ENCODE measurements around the gene COMT.
A peak's percentile ranks its signal among the peaks of the same experiment; 100 is the strongest.
"Not testable (repeated sequence)": the region's sequence is repeated elsewhere in the genome, so short reads cannot be mapped to it uniquely, and the experiment has no call there.

The COMT gene

GRCh38 chr22:19905347-19906276 is 36.0 kb upstream of the COMT start:
- peaks cover 10% of the 10 kb centered on the region for H3K4me1 ChIP-seq (ENCODE audit: insufficient read depth, low read length)
- H3K79me2 ChIP-seq (ENCODE audit: insufficient read depth, low read length): no peaks in the 10 kb centered on the region
- ATAC-seq (ENCODE audit: insufficient read depth, low read depth) (no peak), DNase-seq (no peak)
- H3K4me3 ChIP-seq (ENCODE audit: low read depth in 1 of 2, low read length in 2 of 2): no peak overlapping the region
- H4K20me1 ChIP-seq (ENCODE audit: insufficient read depth, low read length): no peaks in the 10 kb centered on the region
- H3K27me3 ChIP-seq (ENCODE audit: insufficient read depth, low read length, poor library complexity): no peaks in the 10 kb centered on the region
- H3K36me3 ChIP-seq (ENCODE audit: insufficient read depth, low read length): no peaks in the 10 kb centered on the region
- H3K4me2 ChIP-seq (ENCODE audit: insufficient read depth, low read length): no peak overlapping the region
- no peaks in the 10 kb centered on the region for H3K9me3 ChIP-seq (ENCODE audit: insufficient read depth, low read length, severe bottlenecking)
- TF ChIP-seq EZH2 (IDR thresholded peaks at IDR 0.05; ENCODE audit: borderline replicate concordance, low read depth, low read length, severe bottlenecking): no peak
- TF ChIP-seq, protein P1, sequence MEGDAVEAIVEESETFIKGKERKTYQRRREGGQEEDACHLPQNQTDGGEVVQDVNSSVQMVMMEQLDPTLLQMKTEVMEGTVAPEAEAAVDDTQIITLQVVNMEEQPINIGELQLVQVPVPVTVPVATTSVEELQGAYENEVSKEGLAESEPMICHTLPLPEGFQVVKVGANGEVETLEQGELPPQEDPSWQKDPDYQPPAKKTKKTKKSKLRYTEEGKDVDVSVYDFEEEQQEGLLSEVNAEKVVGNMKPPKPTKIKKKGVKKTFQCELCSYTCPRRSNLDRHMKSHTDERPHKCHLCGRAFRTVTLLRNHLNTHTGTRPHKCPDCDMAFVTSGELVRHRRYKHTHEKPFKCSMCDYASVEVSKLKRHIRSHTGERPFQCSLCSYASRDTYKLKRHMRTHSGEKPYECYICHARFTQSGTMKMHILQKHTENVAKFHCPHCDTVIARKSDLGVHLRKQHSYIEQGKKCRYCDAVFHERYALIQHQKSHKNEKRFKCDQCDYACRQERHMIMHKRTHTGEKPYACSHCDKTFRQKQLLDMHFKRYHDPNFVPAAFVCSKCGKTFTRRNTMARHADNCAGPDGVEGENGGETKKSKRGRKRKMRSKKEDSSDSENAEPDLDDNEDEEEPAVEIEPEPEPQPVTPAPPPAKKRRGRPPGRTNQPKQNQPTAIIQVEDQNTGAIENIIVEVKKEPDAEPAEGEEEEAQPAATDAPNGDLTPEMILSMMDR (IDR thresholded peaks at IDR 0.05; ENCODE audit: borderline replicate concordance, extremely low read depth, low read length, poor library complexity, severe bottlenecking): no peak
- no peak overlapping the region for H2AFZ ChIP-seq (ENCODE audit: low read depth, low read length)
- peak overlapping the region; percentile 51 for H3K27ac ChIP-seq (ENCODE audit: low read length)
- no peak overlapping the region for H3K9ac ChIP-seq (ENCODE audit: low read depth, low read length)

DNA sequence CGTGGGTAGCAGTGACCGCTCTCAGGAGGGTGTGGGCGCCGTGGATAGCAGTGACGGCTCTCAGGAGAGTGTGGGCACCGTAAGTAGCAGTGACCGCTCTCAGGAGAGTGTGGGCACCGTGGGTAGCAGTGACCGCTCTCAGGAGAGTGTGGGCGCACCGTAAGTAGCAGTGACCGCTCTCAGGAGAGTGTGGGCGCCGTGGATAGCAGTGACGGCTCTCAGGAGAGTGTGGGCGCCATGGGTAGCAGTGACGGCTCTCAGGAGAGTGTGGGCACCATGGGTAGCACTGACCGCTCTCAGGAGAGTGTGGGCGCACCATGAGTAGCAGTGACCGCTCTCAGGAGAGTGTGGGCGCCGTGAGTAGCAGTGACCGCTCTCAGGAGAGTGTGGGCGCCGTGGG is 34.7 kb upstream of the COMT start:
- H3K27ac ChIP-seq (ENCODE audit: low read length); DNase-seq; H3K9me3 ChIP-seq (ENCODE audit: insufficient read depth, low read length, severe bottlenecking); ATAC-seq (ENCODE audit: insufficient read depth, low read depth); H3K4me3 ChIP-seq (ENCODE audit: low read depth in 1 of 2, low read length in 2 of 2); H2AFZ ChIP-seq (ENCODE audit: low read depth, low read length); H3K36me3 ChIP-seq (ENCODE audit: insufficient read depth, low read length); H3K9ac ChIP-seq (ENCODE audit: low read depth, low read length); H3K4me1 ChIP-seq (ENCODE audit: insufficient read depth, low read length); H4K20me1 ChIP-seq (ENCODE audit: insufficient read depth, low read length); H3K27me3 ChIP-seq (ENCODE audit: insufficient read depth, low read length, poor library complexity); H3K79me2 ChIP-seq (ENCODE audit: insufficient read depth, low read length); H3K4me2 ChIP-seq (ENCODE audit: insufficient read depth, low read length): not testable (repeated sequence)

GRCh38 chr22:19907902-19908301 is 33.7 kb upstream of the COMT start:
- not testable (repeated sequence) for H2AFZ ChIP-seq (ENCODE audit: low read depth, low read length); ATAC-seq (ENCODE audit: insufficient read depth, low read depth); H3K9ac ChIP-seq (ENCODE audit: low read depth, low read length); H3K9me3 ChIP-seq (ENCODE audit: insufficient read depth, low read length, severe bottlenecking); H4K20me1 ChIP-seq (ENCODE audit: insufficient read depth, low read length); H3K36me3 ChIP-seq (ENCODE audit: insufficient read depth, low read length); H3K27me3 ChIP-seq (ENCODE audit: insufficient read depth, low read length, poor library complexity); H3K4me1 ChIP-seq (ENCODE audit: insufficient read depth, low read length); H3K4me2 ChIP-seq (ENCODE audit: insufficient read depth, low read length); H3K4me3 ChIP-seq (ENCODE audit: low read depth in 1 of 2, low read length in 2 of 2); H3K79me2 ChIP-seq (ENCODE audit: insufficient read depth, low read length); DNase-seq
- peak overlapping the region; percentile 4; the same call in 1 of the 2 replicates for H3K27ac ChIP-seq (ENCODE audit: low read length)

DNA sequence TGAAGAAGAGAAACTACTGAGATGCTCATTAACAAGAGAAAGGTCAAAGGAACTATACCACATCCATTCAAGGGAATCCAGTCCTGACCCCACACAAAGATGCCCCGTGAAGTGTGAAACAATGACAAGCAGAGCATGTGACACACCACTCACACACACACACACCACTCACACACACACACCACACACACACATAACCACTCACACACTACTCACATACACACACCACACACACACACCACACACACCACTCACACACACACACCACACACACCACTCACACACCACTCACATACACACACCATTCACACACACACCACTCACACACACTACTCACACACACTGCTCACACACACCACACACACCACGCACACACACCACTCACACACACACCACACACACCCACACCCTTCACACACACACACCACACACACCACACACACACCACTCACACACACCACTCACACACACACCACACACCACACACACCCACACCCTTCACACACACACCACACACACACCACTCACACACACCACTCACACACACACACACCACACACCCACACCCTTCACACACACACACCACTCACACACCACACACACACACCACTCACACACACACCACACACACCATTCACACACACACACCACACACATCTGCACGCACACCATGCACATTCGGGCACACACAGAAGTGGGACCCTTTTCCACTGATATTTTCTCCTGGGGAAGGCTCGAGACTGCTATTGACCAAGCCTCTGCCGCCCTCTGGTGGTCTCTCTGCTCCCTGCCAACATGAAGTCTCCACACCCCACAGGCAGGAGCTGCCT is 32.0 kb upstream of the COMT start:
- Histone ChIP-seq H3K27me3 (ENCODE audit: insufficient read depth, low read length, poor library complexity) (no peaks in the 10 kb centered on the region), H3K4me1 (ENCODE audit: insufficient read depth, low read length) (peaks cover 10% of the 10 kb centered on the region), H3K4me3 (ENCODE audit: low read depth in 1 of 2, low read length in 2 of 2) (no peak overlapping the region), H3K27ac (ENCODE audit: low read length) (peak overlapping the region; percentile 72), H3K36me3 (ENCODE audit: insufficient read depth, low read length) (peaks cover 15% of the 10 kb centered on the region), H3K9ac (ENCODE audit: low read depth, low read length) (0 out of 2 replicates have a peak overlapping the region, but pooled peaks have one; percentile 3), H3K79me2 (ENCODE audit: insufficient read depth, low read length) (no peaks in the 10 kb centered on the region), H2AFZ (ENCODE audit: low read depth, low read length) (peak overlapping the region; percentile 54), H3K4me2 (ENCODE audit: insufficient read depth, low read length) (0 out of 2 replicates have a peak overlapping the region, but pooled peaks have one; percentile 8), H4K20me1 (ENCODE audit: insufficient read depth, low read length) (no peaks in the 10 kb centered on the region), H3K9me3 (ENCODE audit: insufficient read depth, low read length, severe bottlenecking) (no peaks in the 10 kb centered on the region)
- peak; percentile 89 for DNase-seq
- no peak for TF ChIP-seq EZH2 (IDR thresholded peaks at IDR 0.05; ENCODE audit: borderline replicate concordance, low read depth, low read length, severe bottlenecking)
- TF ChIP-seq, protein P1 (IDR thresholded peaks at IDR 0.05; ENCODE audit: borderline replicate concordance, extremely low read depth, low read length, poor library complexity, severe bottlenecking): peak; percentile 100
- peak; percentile 99 for ATAC-seq (ENCODE audit: insufficient read depth, low read depth)

Measured in DND-41 (cell line).